Activated CD4-positive, CD25-positive, alpha-beta regulatory T cell treated with anti-CD3 and anti-CD28 coated beads, Interleukin-2, amount 50 U/mL, for 72 hours (primary cell): ENCODE data around the gene DAO.
A peak's percentile ranks its signal among the peaks of the same experiment; 100 is the strongest.

Source experiments
- DNase-seq: peaks from one replicate; pipeline ENCODE4 v3.0.0; 2021

The DAO gene

DNA sequence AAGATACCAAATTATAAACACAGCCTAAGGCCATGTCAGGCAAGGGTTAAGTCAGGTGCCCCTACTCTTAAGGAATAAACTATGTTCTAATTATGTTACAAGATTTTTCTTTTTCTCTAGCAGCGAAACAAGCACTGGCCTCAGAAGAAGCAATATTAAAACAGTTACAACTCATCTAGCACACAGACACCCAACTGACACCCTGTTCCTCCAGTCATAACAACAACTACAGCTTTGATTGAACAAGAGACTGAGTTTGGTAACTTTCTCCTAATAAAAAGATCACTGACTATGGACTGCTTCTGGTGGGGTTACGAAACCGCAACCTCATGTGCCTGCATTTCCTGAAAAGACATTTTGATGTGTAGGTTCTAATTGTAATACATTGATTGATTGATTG, 3.3 kb upstream of the DAO start:
- no peak for DNase-seq

DNA sequence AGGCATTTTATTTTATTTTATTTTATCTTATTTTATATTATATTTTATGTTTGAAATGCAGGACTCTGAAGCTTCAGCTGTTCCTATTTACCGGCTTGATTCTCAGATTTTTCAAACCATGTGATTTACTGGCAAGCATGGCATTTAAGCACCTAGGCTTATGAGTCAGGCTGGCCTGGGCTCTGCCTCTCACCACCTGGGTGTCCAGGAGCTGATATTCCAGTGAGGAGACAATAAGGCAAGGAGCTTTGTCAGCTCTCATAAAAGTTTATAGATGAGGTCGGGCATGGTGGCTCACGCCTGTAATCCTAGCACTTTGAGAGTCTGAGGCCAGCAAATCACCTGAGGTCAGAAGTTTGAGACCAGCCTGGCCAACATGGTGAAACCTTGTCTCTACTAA, 2.1 kb downstream of the DAO start:
- DNase-seq, result no peak

- DNase-seq, result peak; percentile 77
Observed at GRCh38 chr12:108884116-108885012, 4.5 kb downstream of the DAO start.

- DNase-seq, result no peak
Observed at GRCh38 chr12:108886873-108887629, 7.2 kb downstream of the DAO start.

- no peak for DNase-seq
Observed at GRCh38 chr12:108888031-108888430, 8.1 kb downstream of the DAO start.

- DNase-seq, result no peak
Observed at GRCh38 chr12:108890208-108890607, 10.3 kb downstream of the DAO start.

DNA sequence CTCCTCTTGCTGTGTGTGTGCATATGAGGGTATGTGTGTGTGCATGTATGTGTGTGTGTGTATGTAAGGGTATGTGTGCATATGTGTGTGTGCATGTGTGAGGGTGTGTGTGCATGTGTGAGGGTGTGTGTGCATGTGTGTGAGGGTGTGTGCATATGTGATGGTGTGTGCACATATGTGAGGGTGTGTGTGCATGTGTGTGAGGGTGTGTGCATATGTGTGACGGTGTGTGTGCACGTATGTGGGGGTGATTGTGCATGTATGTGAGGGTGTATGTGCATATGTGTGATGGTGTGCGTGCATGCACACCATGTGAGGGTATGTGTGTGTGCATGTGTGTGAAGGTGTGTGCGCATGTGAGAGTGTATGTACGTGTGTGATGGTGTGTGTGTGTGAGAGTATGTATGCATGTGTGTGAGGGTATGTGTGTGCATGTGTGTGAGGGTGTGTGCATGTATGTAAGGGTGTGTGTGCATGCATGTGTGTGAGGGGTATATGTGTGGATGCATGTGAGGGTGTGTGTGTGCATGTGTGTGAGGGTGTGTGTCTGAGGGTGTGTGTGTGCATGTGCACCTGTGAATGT, 15.4 kb downstream of the DAO start:
- DNase-seq, result no peak

DNA sequence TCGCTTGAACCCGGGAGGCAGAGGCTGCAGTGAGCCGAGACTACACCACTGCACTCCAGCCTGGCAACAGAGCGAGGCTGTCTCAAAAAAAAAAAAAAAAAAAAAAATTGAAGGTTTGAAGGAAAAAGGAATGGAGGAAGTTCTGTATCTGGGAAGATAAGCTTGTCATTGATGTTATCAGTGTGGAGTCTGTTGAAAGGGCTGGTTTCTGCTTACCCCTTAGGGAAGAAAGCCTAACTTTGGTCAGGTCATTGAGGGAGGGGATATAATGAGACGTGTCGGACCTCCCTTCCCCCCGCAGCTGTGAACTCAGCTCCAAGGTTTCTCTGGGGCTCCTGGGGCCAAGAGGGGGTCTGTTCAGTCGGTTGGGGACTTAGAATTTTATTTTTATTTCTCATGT, 16.4 kb downstream of the DAO start:
- DNase-seq, result no peak

- no peak for DNase-seq
Observed at GRCh38 chr12:108896817-108897216, 16.9 kb downstream of the DAO start.

DNA sequence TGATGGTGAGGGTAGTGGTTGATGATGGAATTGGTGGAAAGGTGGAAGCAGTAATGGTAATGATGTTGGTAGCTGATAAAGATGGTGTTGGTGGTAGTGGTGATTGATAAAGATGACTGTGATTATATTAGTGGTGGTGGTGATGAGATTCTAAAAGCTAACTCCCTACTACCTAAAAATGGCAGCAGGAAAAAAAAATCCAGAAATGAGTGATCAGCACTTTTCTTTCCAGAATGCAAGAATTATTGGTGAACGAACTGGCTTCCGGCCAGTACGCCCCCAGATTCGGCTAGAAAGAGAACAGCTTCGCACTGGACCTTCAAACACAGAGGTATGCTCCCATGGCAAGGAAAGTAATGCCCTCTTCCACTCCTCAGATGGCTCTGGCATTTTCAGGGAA, 19.3 kb downstream of the DAO start:
- no peak for DNase-seq

GRCh38 chr12:108905725-108906124, 25.8 kb downstream of the DAO start:
- no peak for DNase-seq

DNA sequence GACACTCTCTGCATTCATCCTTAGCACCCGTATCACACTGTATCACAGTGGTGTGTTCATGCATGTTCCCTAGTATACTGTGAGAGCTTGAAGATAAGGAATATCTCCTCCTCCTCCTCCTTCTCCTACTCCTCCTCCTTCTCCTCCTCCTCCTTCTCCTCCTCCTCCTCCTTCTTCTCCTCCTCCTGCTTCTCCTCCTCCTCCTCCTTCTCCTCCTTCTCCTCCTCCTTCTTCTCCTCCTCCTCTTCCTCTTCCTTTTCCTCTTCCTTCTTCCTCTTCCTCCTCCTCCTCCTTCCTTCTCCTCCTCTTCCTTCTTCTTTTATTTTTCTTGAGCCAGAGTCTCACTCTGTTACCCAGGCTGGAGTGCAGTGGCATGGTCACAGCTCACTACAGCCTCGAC, 27.1 kb downstream of the DAO start:
- DNase-seq, result no peak

DNA sequence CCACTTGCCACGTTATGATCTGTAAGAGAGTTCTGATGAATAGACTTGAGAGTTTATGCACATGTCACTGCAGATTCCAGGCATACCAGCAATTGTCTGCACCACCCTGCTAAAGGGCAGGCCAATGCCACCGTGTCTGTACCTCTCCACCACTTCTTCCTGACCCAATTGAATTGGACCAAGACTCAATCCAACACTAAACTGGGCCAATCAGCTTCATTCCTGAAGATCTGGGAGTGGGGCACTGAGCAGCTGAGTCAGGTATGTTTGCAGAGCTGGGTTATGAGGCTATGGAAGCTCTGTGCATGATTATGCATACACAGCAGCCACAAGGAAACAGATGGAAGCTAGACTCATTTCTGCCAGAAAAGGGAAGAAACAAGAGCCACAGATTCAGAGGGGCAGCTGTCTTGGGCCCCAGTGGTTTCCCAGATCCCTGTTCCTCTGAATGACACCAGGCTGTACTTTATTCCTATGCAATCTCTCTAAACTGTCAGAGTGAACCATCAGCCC, 28.0 kb downstream of the DAO start:
- DNase-seq, result no peak

GRCh38 chr12:108910336-108910735, 30.4 kb downstream of the DAO start:
- no peak for DNase-seq

GRCh38 chr12:108911915-108912314, 32.0 kb downstream of the DAO start:
- no peak for DNase-seq

DNA sequence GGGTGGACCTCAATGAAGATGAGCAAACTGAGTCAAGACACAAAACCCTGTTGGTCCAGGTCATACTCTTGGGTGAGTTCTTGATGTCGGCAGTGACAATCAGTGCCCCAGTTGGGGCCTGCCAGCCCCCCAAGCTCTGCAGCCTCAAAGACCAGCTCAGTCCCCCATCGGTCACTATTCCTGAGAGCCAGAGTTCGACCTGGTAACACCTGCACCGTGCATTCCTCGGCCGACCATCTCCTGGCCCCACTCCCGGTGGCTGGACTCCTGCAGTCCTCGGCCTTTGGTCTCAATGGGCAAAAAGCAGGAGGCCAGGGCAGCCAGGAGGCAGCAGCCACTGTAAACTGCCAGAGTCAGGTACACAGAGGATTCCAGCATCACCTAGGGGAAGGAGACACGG, 32.5 kb downstream of the DAO start:
- no peak for DNase-seq

DNA sequence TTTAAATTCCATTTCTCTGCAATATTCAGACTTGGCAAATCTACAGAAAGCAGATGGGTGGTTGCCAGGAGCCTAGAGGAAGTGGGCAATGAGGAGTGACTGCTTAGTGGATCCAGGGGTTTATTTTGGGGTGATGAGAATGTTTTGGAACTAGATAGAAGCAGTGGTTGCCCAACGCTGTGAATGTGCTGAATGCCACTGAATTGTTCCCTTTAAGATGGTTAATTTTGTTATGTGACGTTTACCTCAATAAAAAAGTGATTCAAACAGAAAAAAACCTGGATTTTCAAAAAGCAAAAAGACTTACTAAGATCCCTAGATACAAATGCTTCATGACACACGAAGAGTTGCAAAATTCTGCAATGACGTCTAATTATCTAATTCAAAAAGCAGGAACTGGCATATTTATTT, 34.2 kb downstream of the DAO start:
- no peak for DNase-seq

DNA sequence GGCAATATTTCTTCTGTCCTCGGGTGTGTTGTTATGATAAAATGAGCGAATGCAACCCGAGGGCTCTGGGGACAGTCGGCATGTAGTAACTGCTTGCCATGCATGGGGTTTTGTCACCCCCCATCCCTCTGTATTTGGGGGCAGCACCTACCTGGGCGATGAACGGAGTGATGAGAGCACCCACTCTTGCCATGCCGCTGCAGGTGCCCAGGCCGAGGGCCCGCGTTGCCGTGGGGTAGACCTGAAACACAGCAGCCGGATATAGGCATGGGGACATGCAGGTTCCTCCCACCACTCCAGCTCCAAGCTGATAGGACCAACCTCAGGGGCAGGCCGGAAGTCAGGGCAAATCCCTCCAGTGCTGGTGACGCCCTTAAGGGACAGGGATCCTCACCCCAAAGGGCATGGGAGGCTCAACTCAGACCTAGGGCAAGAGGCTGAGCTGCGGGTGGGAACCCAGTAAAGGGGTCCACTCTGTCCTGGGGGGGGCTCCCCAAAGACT, 35.8 kb downstream of the DAO start:
- no peak for DNase-seq

DNA sequence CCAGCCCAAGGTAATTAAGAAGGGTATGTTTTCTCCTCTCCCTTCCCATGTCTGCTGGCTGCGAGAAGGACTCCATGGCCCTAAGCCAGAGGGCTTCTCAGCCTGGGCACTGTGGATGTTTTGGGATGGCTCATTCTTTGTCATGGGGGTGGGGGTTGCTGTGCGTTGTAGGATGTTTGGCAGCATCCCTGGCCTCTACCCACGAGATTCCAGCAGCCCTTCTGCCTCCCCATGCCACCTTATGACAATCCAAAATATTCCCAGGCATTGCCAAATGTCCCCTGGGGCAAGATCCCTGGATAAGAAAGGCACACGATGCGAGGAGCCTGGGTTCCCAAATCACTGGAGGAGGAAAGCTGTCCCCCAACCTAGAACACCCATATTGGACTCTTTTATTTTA, 36.4 kb downstream of the DAO start:
- no peak for DNase-seq

- DNase-seq, result no peak
Observed at GRCh38 chr12:108918206-108918605, 38.3 kb downstream of the DAO start.

DNA sequence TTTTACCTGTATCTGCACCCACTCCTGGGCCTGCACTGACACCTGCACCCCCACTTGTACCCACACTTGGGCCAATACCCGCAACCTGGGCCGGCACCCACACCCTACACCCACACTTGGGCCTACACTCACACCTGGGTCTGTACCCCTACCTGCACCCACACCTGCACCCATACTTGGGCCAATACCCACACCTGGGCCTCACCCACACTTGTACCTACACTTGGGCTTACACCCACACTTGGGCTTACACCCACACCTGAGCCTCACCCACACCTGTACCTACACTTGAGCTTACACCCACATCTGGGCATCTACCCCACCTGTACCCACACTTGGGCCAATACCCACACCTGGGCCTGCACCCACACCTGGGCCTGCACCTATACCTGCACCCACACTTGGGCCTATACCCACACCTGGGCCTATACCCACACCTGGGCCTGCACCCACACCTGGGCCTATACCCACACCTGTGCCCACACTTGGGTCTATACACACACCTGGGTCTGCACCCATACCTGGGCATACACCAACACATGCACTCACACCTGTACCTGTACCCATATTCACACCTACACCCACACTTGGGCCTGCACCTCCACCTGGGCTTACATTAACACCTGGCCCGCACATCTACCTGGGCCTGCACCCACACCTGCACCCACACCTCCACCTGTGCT, 39.2 kb downstream of the DAO start:
- no peak for DNase-seq

DNA sequence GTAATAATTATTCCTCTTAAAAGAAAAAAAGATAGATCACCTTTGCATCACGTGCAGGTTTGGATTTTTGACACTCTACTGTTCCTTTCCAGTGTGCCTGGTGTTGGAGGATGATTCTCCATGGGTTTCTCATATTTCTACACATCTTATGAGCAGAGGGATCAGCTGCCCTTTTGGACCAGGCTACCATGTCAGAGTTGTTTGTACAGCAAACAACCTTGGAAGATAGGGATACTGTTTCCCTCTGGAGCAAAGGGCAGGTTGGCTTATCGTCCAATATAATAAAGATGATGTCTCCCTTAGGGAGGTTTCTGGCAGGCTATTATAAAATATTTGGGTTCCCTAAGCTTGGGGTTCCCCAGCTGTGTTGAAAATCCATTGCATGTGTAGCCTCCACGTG, 42.1 kb downstream of the DAO start:
- DNase-seq, result no peak

DNA sequence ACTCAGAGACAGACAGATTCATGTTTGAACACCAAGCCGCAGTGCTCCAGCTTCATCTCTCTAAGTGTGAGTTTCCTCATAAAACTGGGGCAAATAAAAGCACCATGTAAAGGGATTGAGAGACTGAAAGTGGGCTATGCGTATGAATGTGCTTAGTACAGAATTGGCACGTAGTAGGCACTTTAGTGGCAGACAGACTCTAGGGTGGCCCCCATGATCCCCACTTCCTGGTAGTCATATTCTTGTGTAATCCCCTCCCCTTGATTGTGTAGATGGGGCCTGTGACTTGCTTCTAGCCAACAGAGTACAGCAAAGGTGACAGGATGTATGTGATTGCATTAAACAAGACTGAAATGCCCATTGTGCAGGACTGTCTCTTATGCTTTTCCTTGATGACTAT, 43.0 kb downstream of the DAO start:
- no peak for DNase-seq
